Liver (tissue), 9 donors: ENCODE measurements around the gene LAMA1. TPM values are rescaled to one million over a fixed set of nuclear protein-coding genes. Genes with fewer than 3 reads are reported as not detected.

Experiments used
- DNase-seq: peaks from one replicate; pipeline ENCODE4 v3.0.0-alpha.2; 2017; ENCODE audit warnings: low spot score
- H3K27ac ChIP-seq, 2 donors: one replicate each; pipeline ENCODE4 v1.7.0; 2013; ENCODE audit warnings: inconsistent platforms in 2 of 2, low read length in 2 of 2, control low read depth in 1 of 2, low read depth in 1 of 2, mild to moderate bottlenecking in 1 of 2
- H3K27me3 ChIP-seq, 4 donors: one replicate each; pipeline versions ENCODE4 v1.6.1 to v1.7.0; 2013; ENCODE audit warnings: low read length in 3 of 4, inconsistent platforms in 1 of 4, mild to moderate bottlenecking in 1 of 4, moderate library complexity in 1 of 4; ENCODE audit not compliant: control insufficient read depth in 4 of 4, insufficient read depth in 4 of 4
- H3K36me3 ChIP-seq, 4 donors: one replicate each; pipeline versions ENCODE4 v1.6.1 to v1.7.0; 2013; ENCODE audit warnings: low read length in 3 of 4, mild to moderate bottlenecking in 3 of 4, low read depth in 1 of 4, moderate library complexity in 1 of 4; ENCODE audit not compliant: control insufficient read depth in 4 of 4, insufficient read depth in 3 of 4
- H3K4me1 ChIP-seq, 4 donors: one replicate each; pipeline versions ENCODE4 v1.6.1 to v1.7.0; 2013; ENCODE audit warnings: low read length in 3 of 4, mild to moderate bottlenecking in 3 of 4, moderate library complexity in 1 of 4; ENCODE audit not compliant: control insufficient read depth in 4 of 4, insufficient read depth in 4 of 4
- H3K4me3 ChIP-seq, 3 donors: one replicate each; pipeline versions ENCODE4 v1.6.1 to v1.7.0; 2013; ENCODE audit warnings: low read length in 3 of 3, control low read depth in 1 of 3, low read depth in 1 of 3, mild to moderate bottlenecking in 1 of 3
- H3K9ac ChIP-seq, 2 donors: one replicate each; pipeline ENCODE4 v1.7.0; 2013; ENCODE audit warnings: low read length in 2 of 2, mild to moderate bottlenecking in 2 of 2, moderate library complexity in 2 of 2, control low read depth in 1 of 2, low read depth in 1 of 2
- H3K9me3 ChIP-seq, 4 donors: one replicate each; pipeline versions ENCODE4 v1.6.1 to v1.7.0; 2013; ENCODE audit warnings: low read length in 3 of 4; ENCODE audit not compliant: control insufficient read depth in 4 of 4
- EGR1 ChIP-seq, 2 donors: IDR thresholded peaks; 2 replicates each; pipeline ENCODE4 v1.6.1; 2016 to 2018; ENCODE audit warnings: antibody characterized with exemption in 2 of 2, low read depth in 2 of 2
- FOXA1 ChIP-seq: IDR thresholded peaks from 2 replicates; pipeline ENCODE4 v1.6.1; 2016; ENCODE audit warnings: antibody characterized with exemption
- FOXA2 ChIP-seq: IDR thresholded peaks from 2 replicates; pipeline ENCODE4 v1.6.1; 2016; ENCODE audit warnings: antibody characterized with exemption
- GABPA ChIP-seq, 2 donors: IDR thresholded peaks in 1 of 2; conservative IDR thresholded peaks in 1 of 2; 2 replicates each; pipeline ENCODE4 v1.6.1; 2016; ENCODE audit warnings: antibody characterized with exemption in 2 of 2, mild to moderate bottlenecking in 1 of 2, moderate library complexity in 1 of 2
- HNF4A ChIP-seq, 2 donors: conservative IDR thresholded peaks; 2 replicates each; pipeline ENCODE4 v1.6.1; 2016; ENCODE audit warnings: antibody characterized with exemption in 2 of 2, mild to moderate bottlenecking in 2 of 2
- HNF4G ChIP-seq: IDR thresholded peaks from 2 replicates; pipeline ENCODE4 v1.6.1; 2016; ENCODE audit warnings: antibody characterized with exemption
- JUND ChIP-seq, 2 donors: IDR thresholded peaks; 2 replicates each; pipeline ENCODE4 v1.6.1; 2016; ENCODE audit warnings: antibody characterized with exemption in 2 of 2
- RAD21 ChIP-seq, 2 donors: IDR thresholded peaks; 2 replicates each; pipeline ENCODE4 v1.6.1; 2016; ENCODE audit warnings: antibody characterized with exemption in 2 of 2, mild to moderate bottlenecking in 2 of 2
- TAF1 ChIP-seq: conservative IDR thresholded peaks from 2 replicates; pipeline ENCODE4 v1.6.1; 2016; ENCODE audit warnings: antibody characterized with exemption, mild to moderate bottlenecking
- YY1 ChIP-seq: IDR thresholded peaks from 2 replicates; pipeline ENCODE4 v1.6.1; 2016; ENCODE audit warnings: antibody characterized with exemption, mild to moderate bottlenecking
- WGBS: extraction: QIAGEN DNeasy Blood & Tissue Kit; methylation state at CpG from one replicate; pipeline ENCODE4 v1.1.7; 2013; 5-methylcytosine and 5-hydroxymethylcytosine counted together
- polyA plus RNA-seq, 2 donors: library from polyadenylated mRNA; stranded (reverse) in 1 of 2; unstranded in 1 of 2; fragments of 200-250 nt in 1 of 2; fragments of >200 nt in 1 of 2; fragmentation: Nextera tagmentation in 1 of 2; extraction: Ambion mirVana in 1 of 2; gene quantifications; one replicate each; pipeline versions ENCODE4 v1.2.1 to v1.2.3, GENCODE V29; 2013 to 2015
- total RNA-seq, 2 donors: library from RNA; depleted of rRNA; stranded (reverse); fragments of >200 nt; gene quantifications; one replicate each; pipeline ENCODE4 v1.2.3, GENCODE V29; 2014
- TF ChIP-seq, protein P1 (sequence below): IDR thresholded peaks from 2 replicates; pipeline ENCODE4 v1.6.1; 2016; ENCODE audit warnings: antibody characterized with exemption
- TF ChIP-seq, protein P2 (sequence below): IDR thresholded peaks from 2 replicates; pipeline ENCODE4 v1.6.1; 2016; ENCODE audit warnings: antibody characterized with exemption
- TF ChIP-seq, protein P3 (sequence below): IDR thresholded peaks from 2 replicates; pipeline ENCODE4 v1.6.1; 2016; ENCODE audit warnings: antibody characterized with exemption, mild to moderate bottlenecking
- TF ChIP-seq, protein P4 (sequence below): IDR thresholded peaks from 2 replicates; pipeline ENCODE4 v1.6.1; 2016; ENCODE audit warnings: antibody characterized with exemption
- TF ChIP-seq, protein P5 (sequence below): fragments of 150-350 bp; IDR thresholded peaks from 2 replicates; pipeline ENCODE4 v1.5.1; 2017; ENCODE audit warnings: improper control_type of control experiment, low read depth, low read length; ENCODE audit not compliant: missing input control
- donor health status: healthy.
- donor health status: healthy.
- donor health status: healthy.
- donor health status: healthy.
- donor health status: healthy.

The LAMA1 gene
- total and polyA plus RNA-seq, 4 donors = 0.05 to 0.67 (median 0.43) TPM

DNA sequence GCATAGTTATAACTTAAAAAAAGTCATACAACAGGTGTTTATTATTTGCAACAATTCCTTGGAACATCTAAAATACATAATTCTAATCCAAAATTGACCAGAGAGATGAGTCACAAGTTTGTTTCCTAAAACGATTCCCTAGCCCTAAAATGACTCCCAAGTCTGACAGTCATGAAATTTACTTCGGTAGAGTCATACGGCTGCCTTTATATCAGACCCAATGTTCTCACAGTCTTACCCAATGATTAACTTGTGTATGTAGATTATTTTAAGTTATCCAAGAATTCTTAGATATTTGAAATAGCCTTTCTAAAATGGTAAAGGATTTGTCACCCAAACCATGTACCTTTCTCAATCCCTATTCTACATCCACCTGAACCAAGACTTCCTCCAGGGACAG lies 174.9 kb downstream of the LAMA1 start:
- TF ChIP-seq, protein P1, sequence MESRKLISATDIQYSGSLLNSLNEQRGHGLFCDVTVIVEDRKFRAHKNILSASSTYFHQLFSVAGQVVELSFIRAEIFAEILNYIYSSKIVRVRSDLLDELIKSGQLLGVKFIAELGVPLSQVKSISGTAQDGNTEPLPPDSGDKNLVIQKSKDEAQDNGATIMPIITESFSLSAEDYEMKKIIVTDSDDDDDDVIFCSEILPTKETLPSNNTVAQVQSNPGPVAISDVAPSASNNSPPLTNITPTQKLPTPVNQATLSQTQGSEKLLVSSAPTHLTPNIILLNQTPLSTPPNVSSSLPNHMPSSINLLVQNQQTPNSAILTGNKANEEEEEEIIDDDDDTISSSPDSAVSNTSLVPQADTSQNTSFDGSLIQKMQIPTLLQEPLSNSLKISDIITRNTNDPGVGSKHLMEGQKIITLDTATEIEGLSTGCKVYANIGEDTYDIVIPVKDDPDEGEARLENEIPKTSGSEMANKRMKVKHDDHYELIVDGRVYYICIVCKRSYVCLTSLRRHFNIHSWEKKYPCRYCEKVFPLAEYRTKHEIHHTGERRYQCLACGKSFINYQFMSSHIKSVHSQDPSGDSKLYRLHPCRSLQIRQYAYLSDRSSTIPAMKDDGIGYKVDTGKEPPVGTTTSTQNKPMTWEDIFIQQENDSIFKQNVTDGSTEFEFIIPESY = no peak
- TF ChIP-seq, protein P2, sequence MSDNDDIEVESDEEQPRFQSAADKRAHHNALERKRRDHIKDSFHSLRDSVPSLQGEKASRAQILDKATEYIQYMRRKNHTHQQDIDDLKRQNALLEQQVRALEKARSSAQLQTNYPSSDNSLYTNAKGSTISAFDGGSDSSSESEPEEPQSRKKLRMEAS = no peak
- TF ChIP-seq JUND (IDR thresholded peaks at IDR 0.05) (no peak), FOXA1 (no peak), GABPA (IDR thresholded peaks at IDR 0.05 in 1 of 2, conservative IDR thresholded peaks at IDR 0.05 in 1 of 2) (no peak), FOXA2 (no peak), YY1 (no peak), HNF4G (no peak)
- WGBS = 88% methylated on average over 3 of the region's 3 CpGs
- no peaks in the 10 kb centered on the region for H3K36me3 ChIP-seq

DNA sequence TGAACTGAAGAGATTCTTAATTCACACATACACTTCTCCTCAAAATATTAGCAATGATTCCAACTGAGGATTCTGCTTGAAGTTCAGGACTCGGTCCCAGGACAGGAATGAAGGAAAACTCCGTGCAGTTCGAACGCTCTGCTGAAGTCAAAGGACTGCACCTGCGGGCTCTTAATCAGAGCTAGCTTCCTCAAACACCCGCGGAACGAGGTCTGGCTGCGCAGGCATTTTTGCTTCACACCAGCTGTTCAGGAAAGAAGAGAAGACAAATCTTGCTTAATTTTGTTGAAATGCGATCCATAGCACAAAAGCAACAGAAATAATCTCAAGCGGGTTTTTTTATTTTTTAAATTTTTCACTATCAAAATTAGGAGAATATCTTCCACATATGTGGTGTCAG lies 175.6 kb downstream of the LAMA1 start:
- H3K9ac ChIP-seq = no peak overlapping the region
- no peaks in the 10 kb centered on the region for H3K9me3 ChIP-seq
- H3K36me3 ChIP-seq = no peaks in the 10 kb centered on the region
- WGBS = 82% methylated on average over 11 of the region's 11 CpGs
- no peak overlapping the region for H3K4me3 ChIP-seq
- no peak overlapping the region for H3K27ac ChIP-seq
- TF ChIP-seq HNF4G = no peak
- no peaks in the 10 kb centered on the region for H3K4me1 ChIP-seq
- no peak for DNase-seq
- no peaks in the 10 kb centered on the region for H3K27me3 ChIP-seq

More for the DNA sequence above, 174.9 kb downstream of the LAMA1 start:
- no peak overlapping the region for H3K27ac ChIP-seq
- H3K9me3 ChIP-seq = no peaks in the 10 kb centered on the region
- no peak overlapping the region for H3K9ac ChIP-seq
- DNase-seq = no peak
- no peak overlapping the region for H3K4me3 ChIP-seq
- H3K4me1 ChIP-seq = no peaks in the 10 kb centered on the region
- no peaks in the 10 kb centered on the region for H3K27me3 ChIP-seq

DNA sequence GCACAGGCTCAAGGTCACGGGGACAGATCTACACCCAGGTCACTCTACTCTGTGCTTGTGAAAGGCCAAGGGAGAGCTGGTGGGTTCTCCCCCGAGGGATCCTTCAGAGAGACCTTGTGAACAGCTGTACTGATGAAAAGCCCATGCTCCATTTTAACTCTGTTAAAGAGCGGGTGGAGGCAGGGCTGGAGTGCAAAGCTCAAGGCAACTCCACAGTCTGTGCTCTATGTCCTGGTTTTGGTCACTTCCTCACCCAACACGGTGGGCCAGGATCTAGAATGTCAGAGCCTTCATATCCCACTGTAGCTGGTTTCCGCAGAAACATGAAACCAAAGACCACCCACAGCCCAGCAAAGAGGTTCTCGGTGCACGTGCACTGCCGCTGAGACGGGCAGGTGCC lies 177.1 kb downstream of the LAMA1 start:
- H3K4me1 ChIP-seq = no peaks in the 10 kb centered on the region
- no peak for DNase-seq
- H3K4me3 ChIP-seq = no peak overlapping the region
- WGBS = 91% methylated on average over 9 of the region's 9 CpGs
- H3K36me3 ChIP-seq = no peaks in the 10 kb centered on the region
- no peaks in the 10 kb centered on the region for H3K9me3 ChIP-seq
- no peak overlapping the region for H3K27ac ChIP-seq
- H3K9ac ChIP-seq = no peak overlapping the region
- H3K27me3 ChIP-seq = peaks cover 0 to 5% (median 0%) of the 10 kb centered on the region in 4 donors
- TF ChIP-seq, protein P3, sequence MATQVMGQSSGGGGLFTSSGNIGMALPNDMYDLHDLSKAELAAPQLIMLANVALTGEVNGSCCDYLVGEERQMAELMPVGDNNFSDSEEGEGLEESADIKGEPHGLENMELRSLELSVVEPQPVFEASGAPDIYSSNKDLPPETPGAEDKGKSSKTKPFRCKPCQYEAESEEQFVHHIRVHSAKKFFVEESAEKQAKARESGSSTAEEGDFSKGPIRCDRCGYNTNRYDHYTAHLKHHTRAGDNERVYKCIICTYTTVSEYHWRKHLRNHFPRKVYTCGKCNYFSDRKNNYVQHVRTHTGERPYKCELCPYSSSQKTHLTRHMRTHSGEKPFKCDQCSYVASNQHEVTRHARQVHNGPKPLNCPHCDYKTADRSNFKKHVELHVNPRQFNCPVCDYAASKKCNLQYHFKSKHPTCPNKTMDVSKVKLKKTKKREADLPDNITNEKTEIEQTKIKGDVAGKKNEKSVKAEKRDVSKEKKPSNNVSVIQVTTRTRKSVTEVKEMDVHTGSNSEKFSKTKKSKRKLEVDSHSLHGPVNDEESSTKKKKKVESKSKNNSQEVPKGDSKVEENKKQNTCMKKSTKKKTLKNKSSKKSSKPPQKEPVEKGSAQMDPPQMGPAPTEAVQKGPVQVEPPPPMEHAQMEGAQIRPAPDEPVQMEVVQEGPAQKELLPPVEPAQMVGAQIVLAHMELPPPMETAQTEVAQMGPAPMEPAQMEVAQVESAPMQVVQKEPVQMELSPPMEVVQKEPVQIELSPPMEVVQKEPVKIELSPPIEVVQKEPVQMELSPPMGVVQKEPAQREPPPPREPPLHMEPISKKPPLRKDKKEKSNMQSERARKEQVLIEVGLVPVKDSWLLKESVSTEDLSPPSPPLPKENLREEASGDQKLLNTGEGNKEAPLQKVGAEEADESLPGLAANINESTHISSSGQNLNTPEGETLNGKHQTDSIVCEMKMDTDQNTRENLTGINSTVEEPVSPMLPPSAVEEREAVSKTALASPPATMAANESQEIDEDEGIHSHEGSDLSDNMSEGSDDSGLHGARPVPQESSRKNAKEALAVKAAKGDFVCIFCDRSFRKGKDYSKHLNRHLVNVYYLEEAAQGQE = no peak
- TF ChIP-seq, protein P4, sequence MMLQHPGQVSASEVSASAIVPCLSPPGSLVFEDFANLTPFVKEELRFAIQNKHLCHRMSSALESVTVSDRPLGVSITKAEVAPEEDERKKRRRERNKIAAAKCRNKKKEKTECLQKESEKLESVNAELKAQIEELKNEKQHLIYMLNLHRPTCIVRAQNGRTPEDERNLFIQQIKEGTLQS = no peak
- TF ChIP-seq TAF1 = no peak
- TF ChIP-seq EGR1 (IDR thresholded peaks at IDR 0.05; ENCODE audit: low read depth in 2 of 2) = no peak
- TF ChIP-seq, protein P5, sequence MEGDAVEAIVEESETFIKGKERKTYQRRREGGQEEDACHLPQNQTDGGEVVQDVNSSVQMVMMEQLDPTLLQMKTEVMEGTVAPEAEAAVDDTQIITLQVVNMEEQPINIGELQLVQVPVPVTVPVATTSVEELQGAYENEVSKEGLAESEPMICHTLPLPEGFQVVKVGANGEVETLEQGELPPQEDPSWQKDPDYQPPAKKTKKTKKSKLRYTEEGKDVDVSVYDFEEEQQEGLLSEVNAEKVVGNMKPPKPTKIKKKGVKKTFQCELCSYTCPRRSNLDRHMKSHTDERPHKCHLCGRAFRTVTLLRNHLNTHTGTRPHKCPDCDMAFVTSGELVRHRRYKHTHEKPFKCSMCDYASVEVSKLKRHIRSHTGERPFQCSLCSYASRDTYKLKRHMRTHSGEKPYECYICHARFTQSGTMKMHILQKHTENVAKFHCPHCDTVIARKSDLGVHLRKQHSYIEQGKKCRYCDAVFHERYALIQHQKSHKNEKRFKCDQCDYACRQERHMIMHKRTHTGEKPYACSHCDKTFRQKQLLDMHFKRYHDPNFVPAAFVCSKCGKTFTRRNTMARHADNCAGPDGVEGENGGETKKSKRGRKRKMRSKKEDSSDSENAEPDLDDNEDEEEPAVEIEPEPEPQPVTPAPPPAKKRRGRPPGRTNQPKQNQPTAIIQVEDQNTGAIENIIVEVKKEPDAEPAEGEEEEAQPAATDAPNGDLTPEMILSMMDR = no peak
- TF ChIP-seq GABPA (IDR thresholded peaks at IDR 0.05 in 1 of 2, conservative IDR thresholded peaks at IDR 0.05 in 1 of 2) = no peak
- TF ChIP-seq HNF4A (conservative IDR thresholded peaks at IDR 0.05) = no peak
- TF ChIP-seq, protein P1 = no peak
- no peak for TF ChIP-seq RAD21 (IDR thresholded peaks at IDR 0.05)
- TF ChIP-seq HNF4G = no peak
- TF ChIP-seq FOXA2 = no peak
- TF ChIP-seq JUND (IDR thresholded peaks at IDR 0.05) = no peak
- TF ChIP-seq, protein P2 = no peak
